MCF 10A (cell line): ENCODE measurements around the gene GLDN. TPM values are rescaled to one million over a fixed set of nuclear protein-coding genes. Genes with fewer than 3 reads are reported as not detected.

Experiments
- BruUV-seq: library from RNA; stranded (reverse); fragments of 400-500 nt; replicated peaks from 2 replicates; lab custom pipeline; 2021; lab: Mats Ljungman, UMichigan
- CTCF ChIA-PET: fragments of 300-600 bp; sonication (Branson Sonifier 250); formaldehyde crosslinking; extraction: SDS; loops from one replicate; lab custom pipeline; 2021; ENCODE audit warnings: antibody characterized with exemption, inconsistent platforms; lab: Yijun Ruan, JAX
- POLR2A ChIA-PET: fragments of 300-600, 350-650 bp; sonication (Branson Sonifier 250); formaldehyde crosslinking; extraction: SDS; loops from one replicate; lab custom pipeline; 2020; ENCODE audit warnings: antibody characterized with exemption, inconsistent platforms; lab: Yijun Ruan, JAX
- DNase-seq: peaks from one replicate; pipeline ENCODE4 v3.0.0-alpha.2; 2018; ENCODE audit not compliant: unreplicated experiment
- H3K27ac Mint-ChIP-seq: one replicate; pipeline ENCODE4 v1.8.0; 2022; ENCODE audit warnings: mild to moderate bottlenecking, low read depth, mixed read lengths; ENCODE audit not compliant: unreplicated experiment
- H3K27me3 Mint-ChIP-seq: one replicate; pipeline ENCODE4 v1.8.0; 2022; ENCODE audit warnings: mixed read lengths; ENCODE audit not compliant: insufficient read depth, unreplicated experiment
- H3K36me3 Mint-ChIP-seq: one replicate; pipeline ENCODE4 v1.8.0; 2022; ENCODE audit warnings: mild to moderate bottlenecking, moderate library complexity, mixed read lengths; ENCODE audit not compliant: insufficient read depth, unreplicated experiment
- H3K4me1 Mint-ChIP-seq: one replicate; pipeline ENCODE4 v1.8.0; 2022; ENCODE audit warnings: mixed read lengths; ENCODE audit not compliant: insufficient read depth, unreplicated experiment
- H3K4me3 Mint-ChIP-seq: one replicate; pipeline ENCODE4 v1.8.0; 2022; ENCODE audit warnings: mild to moderate bottlenecking, moderate library complexity, mixed read lengths; ENCODE audit not compliant: unreplicated experiment
- H3K9me3 Mint-ChIP-seq: one replicate; pipeline ENCODE4 v1.8.0; 2022; ENCODE audit warnings: mixed read lengths; ENCODE audit not compliant: unreplicated experiment
- intact Hi-C: fragments of 100-400 bp; cut with micrococcal nuclease; formaldehyde crosslinking; loops from 2 replicates; pipeline ENCODE4 v1.14.1; 2022
- total RNA-seq: library from RNA; stranded (reverse); gene quantifications from 2 replicates; pipeline ENCODE4 v1.2.3, GENCODE V29; 2022
- TF ChIP-seq, protein P1 (sequence below): fragments of 200-600 bp; IDR thresholded peaks from one replicate; pipeline ENCODE4 v1.8.0; 2022; ENCODE audit warnings: antibody characterized with exemption, mild to moderate bottlenecking; ENCODE audit not compliant: unreplicated experiment

Gene GLDN
- total RNA-seq, 1 experiment from 2014 or later: not detected

DNA sequence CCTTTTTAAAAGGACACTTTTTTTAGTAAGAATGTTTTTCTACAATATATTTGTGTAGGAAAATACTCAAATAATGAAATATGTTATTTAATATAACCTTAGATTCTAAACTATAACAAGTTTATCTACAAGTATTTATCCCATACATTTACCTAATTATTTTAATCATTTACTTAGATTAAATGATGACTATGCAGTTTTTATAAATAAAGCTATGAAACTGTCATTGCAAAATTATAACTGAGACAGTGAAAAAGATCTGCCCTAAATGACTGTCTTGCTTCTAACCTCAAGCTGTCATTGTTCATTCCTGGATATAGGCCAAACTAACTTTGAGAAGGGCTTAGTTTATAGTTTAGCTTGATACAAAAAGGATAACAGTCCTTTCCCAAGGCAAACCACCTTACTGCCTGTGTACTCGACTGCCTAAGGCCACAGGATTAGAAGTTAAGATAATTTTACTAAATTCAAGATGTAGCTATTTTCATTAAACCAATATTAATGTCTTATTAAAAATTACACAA lies 84.1 kb downstream of the GLDN start:
- peak; percentile 44 for DNase-seq
- Mint-ChIP-seq H3K27ac (no peak overlapping the region), H3K4me3 (no peak overlapping the region), H3K36me3 (no peaks in the 10 kb centered on the region), H3K4me1 (no peaks in the 10 kb centered on the region), H3K27me3 (no peaks in the 10 kb centered on the region), H3K9me3 (no peaks in the 10 kb centered on the region)
- no TSS peak for BruUV-seq
- ChIA-PET CTCF (interaction anchor here (3.5 kb wide), 1 partner anchor 23 kb away, joined by 20 read pairs; no protein-coding TSS in a partner anchor), POLR2A (interaction anchor here (0.7 to 1.0 kb wide), 4 partner anchors 9 to 336 kb away, joined by 3 to 4 read pairs (median 3); no protein-coding TSS in a partner anchor)
- intact Hi-C loops: no loop called here
- TF ChIP-seq, protein P1, sequence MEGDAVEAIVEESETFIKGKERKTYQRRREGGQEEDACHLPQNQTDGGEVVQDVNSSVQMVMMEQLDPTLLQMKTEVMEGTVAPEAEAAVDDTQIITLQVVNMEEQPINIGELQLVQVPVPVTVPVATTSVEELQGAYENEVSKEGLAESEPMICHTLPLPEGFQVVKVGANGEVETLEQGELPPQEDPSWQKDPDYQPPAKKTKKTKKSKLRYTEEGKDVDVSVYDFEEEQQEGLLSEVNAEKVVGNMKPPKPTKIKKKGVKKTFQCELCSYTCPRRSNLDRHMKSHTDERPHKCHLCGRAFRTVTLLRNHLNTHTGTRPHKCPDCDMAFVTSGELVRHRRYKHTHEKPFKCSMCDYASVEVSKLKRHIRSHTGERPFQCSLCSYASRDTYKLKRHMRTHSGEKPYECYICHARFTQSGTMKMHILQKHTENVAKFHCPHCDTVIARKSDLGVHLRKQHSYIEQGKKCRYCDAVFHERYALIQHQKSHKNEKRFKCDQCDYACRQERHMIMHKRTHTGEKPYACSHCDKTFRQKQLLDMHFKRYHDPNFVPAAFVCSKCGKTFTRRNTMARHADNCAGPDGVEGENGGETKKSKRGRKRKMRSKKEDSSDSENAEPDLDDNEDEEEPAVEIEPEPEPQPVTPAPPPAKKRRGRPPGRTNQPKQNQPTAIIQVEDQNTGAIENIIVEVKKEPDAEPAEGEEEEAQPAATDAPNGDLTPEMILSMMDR: no peak

DNA sequence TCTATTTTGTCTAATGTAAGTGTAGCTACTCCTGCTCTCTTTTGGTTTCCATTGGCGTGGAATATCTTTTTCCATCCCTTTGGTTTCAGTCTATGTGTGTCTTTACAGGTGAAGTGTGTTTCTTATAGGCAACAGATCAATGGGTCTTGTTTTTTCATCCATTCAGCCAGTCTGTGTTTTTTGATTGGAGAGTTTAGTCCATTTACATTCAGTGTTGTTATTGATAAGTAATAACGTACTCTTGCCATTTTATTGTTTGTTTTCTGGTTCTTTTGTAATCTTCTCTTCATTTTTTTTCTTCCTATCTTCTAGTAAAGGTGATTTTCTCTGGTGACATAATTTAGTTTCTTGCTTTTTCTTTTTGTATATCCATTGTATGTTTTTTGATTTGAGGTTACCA lies 97.1 kb downstream of the GLDN start:
- H3K4me3 Mint-ChIP-seq: no peak overlapping the region
- ChIA-PET POLR2A (no interaction called here), CTCF (no interaction called here)
- TF ChIP-seq, protein P1: no peak
- H3K27ac Mint-ChIP-seq: no peak overlapping the region
- no peaks in the 10 kb centered on the region for H3K27me3 Mint-ChIP-seq
- intact Hi-C loops: no loop called here
- no TSS peak for BruUV-seq
- H3K4me1 Mint-ChIP-seq: no peaks in the 10 kb centered on the region
- peaks cover 18% of the 10 kb centered on the region for H3K9me3 Mint-ChIP-seq
- DNase-seq: no peak
- H3K36me3 Mint-ChIP-seq: no peaks in the 10 kb centered on the region

DNA sequence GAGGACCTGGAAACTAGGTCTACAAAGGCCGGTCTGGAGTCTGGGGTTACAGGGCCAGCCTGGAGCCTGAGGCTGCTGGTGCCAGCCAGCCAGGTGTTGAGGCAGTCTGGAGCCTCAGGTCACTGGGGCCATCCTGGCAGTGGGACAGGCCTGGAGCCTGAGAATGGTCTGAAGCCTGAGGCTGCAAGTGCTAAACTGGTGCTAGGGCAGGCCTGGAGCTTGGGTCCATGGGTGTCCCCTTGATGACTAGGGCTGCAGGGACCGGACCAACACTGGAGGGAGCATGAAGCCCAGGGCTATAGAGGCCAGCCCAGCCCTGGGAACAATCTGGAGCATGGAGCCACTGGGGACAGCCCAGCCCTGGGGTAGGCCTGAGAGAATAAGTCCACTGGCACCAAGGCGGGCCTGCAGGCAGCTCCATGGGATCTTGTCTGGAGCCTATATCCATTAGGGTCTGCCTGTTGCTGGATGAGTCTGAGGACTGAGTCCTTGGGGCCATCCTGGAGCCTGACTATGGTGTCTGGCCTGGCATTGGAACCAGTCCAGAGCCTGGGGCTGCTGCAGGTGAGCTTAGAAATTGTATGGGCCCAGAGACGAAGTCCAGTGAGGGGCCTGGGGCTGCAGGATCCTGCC lies 101.9 kb downstream of the GLDN start:
- intact Hi-C loops: no loop called here
- H3K27ac Mint-ChIP-seq: no peak overlapping the region
- TF ChIP-seq, protein P1: no peak
- H3K4me1 Mint-ChIP-seq: no peaks in the 10 kb centered on the region
- BruUV-seq: no TSS peak
- H3K36me3 Mint-ChIP-seq: peaks cover 10% of the 10 kb centered on the region
- CTCF ChIA-PET: no interaction called here
- no peaks in the 10 kb centered on the region for H3K27me3 Mint-ChIP-seq
- no peak overlapping the region for H3K4me3 Mint-ChIP-seq
- no peak for DNase-seq
- POLR2A ChIA-PET: no interaction called here
- peaks cover 16% of the 10 kb centered on the region for H3K9me3 Mint-ChIP-seq

DNA sequence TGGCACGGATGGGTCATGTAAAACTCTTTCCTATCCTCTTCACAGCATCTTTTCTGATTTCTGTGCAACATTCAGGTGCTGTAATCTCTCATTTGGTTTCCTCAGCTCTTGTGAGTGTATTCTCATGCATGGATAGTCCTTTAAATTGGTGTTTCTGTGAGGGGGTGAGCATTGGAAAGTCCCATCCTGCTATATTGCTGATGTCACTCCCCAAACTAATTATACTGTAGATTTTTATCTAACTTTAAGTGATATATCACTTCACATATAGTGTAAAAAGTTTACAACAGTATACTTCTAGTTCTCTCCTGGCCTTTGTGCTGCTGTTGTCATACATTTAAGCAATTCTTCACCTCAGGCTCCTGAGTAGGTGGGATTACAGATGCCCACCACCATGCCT lies 102.7 kb downstream of the GLDN start:
- H3K4me1 Mint-ChIP-seq: no peaks in the 10 kb centered on the region
- H3K27me3 Mint-ChIP-seq: no peaks in the 10 kb centered on the region
- DNase-seq: no peak
- ChIA-PET POLR2A (no interaction called here), CTCF (no interaction called here)
- BruUV-seq: no TSS peak
- TF ChIP-seq, protein P1: no peak
- H3K4me3 Mint-ChIP-seq: no peak overlapping the region
- H3K36me3 Mint-ChIP-seq: peaks cover 12% of the 10 kb centered on the region
- H3K9me3 Mint-ChIP-seq: peaks cover 9% of the 10 kb centered on the region
- H3K27ac Mint-ChIP-seq: no peak overlapping the region
- intact Hi-C loops: no loop called here
